GM21717 (cell line): Measurements from ENCODE around the gene VAPB.

Source experiments
- ATAC-seq: cut with Tn5 transposase; IDR thresholded peaks from one replicate; pipeline ENCODE4 v1.9.1; 2021; ENCODE audit warnings: mild to moderate bottlenecking, moderate library complexity; ENCODE audit not compliant: unreplicated experiment

The VAPB gene

GRCh38 chr20:58458342-58459057, 69.5 kb downstream of the VAPB start:
- peak; percentile 92 for ATAC-seq

- peak; percentile 22 for ATAC-seq
These were observed 70.2 kb downstream of the VAPB start for GRCh38 chr20:58459058-58459750.

DNA sequence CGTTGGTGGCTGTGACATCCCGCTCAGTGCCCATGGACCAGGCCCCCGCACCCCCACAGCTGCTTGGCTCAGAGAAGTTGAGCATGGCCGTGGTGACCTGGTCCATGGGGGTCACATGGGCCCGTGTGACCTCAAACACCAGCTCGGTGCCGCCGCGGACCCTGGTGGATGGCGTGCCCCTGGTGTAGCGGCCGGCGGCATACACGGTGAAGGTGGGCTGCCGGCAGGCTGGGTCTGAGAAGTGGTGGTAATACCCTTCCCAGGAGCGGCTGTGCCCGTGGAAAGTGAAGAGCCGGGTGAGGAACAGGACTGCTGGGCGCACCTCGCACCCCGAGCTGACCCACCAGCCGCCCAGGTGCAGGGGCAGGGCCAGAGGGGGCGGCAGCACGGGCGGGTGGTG, 72.1 kb downstream of the VAPB start:
- ATAC-seq: no peak

- ATAC-seq: no peak
These were observed 72.9 kb downstream of the VAPB start for GRCh38 chr20:58461899-58462298.

DNA sequence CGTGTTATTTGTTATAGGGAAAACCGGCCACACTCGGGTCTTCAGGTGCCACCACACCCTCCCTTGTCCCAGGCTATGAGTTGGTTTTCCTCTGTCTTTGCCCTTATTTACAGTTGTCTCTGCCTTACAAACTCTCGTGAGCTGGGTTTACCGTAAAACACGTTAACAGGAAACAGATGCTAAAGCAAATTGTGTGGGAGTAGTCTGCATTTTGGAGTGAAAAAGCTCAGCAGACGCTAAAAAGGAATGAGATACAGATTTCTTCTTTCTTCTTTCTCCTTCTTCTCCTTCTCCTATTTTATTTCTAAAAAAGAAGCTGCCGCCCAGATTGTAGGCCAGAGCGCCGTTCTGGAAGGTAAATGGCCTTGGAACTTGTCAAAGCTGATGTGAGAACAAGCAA, 74.2 kb downstream of the VAPB start:
- no peak for ATAC-seq

DNA sequence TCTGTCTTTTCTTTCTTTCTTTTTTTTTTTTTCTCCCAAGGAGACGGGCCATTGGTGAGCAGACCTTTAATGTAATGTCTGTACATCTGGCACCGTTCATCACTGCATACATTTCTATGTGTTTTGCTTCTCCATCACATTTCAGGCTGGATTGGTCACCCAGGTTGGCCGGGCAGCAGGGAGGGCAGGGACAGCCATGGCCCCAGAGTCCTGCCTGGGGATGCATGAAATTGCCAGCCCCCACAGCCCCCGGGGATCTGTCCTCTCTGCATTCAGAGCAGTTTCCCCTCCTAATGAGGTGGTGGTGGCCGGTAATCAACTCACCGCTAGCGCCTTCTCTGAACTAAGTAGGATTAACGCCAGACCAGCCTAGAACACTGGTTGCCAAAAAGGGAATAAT, 75.8 kb downstream of the VAPB start:
- ATAC-seq: no peak

DNA sequence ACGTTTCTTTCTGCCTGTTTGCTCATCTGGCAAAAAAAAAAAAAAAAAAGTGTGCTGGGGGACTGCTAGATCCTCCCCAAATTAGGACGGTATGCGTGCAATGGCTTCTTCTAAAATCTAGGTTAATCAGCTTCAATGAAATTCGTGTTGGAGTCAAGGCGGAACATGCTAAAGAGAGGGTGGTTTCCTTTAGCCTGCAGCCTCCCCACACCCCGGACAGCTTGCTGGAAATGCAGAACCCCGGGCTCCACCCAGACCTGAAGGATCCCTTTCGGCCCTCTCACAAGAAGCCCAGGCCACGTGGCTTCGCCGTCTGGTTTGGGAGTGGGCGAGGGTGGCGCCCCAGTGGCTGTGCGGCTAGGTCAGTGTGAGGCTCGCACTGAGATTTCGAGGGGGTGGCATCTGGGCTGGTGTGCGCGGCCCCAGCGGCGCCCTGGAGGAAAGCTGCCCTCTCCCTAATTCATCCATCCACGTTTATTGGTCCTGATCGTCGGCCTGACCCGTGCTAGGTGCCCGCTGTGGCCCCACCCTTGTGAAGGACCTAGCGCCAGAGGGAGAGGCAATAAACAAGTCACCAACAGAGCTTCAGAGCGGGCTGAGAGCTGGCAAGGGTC, 77.2 kb downstream of the VAPB start:
- ATAC-seq: no peak

DNA sequence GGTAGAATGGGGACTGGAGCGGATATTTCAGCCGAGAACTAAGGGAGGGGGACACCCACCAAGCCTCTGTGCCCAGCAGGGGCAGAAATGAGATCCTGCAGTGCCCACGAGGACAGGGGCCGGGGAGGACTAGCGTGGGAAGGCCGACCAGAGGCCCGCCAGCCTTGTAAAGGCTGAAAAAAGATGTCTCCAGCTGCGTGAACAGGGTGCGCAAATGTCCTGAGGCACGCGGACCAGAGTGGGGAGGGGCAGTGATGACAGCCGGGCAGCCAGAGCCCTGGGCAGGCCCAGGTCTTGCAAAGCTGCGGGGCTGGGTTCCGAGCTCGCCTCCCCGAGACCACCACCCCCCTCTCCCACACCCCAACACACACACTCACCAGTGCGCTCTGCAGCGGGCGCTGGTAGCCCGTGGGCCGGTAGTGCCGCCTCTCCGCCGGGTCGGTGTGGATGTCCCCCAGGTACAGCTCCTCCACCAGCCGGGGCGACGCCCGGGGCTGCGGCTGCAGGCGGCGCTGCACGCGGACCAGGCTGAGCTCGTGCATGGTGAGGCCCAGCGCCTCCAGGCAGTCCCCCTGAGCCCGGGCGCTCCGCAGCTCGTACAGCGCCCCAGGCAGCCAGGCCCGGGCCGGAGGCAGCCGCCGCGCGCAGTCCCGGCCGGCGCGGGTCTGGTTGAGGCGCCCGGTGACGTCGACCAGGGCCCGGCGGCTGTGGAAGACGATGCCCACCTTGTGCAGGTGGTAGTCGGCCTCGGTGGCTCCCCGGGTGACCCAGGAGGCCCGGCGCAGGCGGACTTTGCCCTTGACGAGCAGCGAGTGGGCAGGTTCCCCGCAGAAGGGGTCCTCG, 77.9 kb downstream of the VAPB start:
- ATAC-seq: no peak

- no peak for ATAC-seq
These were observed 78.8 kb downstream of the VAPB start for GRCh38 chr20:58467572-58468527.

- ATAC-seq: no peak
These were observed 80.6 kb downstream of the VAPB start for GRCh38 chr20:58469616-58470015.

GRCh38 chr20:58470336-58471192, 81.5 kb downstream of the VAPB start:
- no peak for ATAC-seq

GRCh38 chr20:58471193-58472164, 82.5 kb downstream of the VAPB start:
- no peak for ATAC-seq

DNA sequence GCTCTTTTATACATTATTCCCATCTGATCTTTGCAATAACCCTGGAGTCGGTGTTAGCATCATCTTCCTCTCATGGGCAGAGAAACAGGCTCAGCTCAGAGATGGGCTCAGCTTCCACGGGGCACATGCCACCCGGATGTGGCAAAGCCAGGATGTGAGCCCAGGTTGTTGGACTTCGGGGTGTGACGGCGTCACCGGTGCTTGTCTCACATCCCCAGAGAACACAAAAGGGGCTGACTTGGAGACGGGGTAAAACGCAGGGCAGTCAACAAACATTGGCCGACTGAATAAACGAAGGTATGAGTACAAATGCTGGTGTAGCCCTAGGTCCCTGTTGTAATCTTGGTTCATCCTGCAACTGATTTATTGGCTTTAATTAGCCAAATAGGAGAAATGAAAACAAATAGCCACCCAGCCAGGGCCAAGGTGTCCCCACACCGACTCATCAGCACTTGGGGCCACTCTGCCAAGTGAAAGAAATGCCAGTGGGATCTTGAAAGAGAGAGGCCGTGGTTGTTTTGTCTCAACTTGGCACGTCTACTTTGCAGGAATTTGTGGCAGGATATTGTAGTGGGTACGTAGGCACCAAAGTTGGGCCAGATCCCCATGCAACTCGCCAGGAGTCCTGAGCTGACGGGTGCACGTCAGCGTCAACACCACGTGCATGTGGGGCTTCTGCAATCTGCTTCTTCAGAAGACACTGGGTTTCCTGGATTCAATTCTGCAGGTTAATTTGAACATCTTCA, 83.4 kb downstream of the VAPB start:
- no peak for ATAC-seq

DNA sequence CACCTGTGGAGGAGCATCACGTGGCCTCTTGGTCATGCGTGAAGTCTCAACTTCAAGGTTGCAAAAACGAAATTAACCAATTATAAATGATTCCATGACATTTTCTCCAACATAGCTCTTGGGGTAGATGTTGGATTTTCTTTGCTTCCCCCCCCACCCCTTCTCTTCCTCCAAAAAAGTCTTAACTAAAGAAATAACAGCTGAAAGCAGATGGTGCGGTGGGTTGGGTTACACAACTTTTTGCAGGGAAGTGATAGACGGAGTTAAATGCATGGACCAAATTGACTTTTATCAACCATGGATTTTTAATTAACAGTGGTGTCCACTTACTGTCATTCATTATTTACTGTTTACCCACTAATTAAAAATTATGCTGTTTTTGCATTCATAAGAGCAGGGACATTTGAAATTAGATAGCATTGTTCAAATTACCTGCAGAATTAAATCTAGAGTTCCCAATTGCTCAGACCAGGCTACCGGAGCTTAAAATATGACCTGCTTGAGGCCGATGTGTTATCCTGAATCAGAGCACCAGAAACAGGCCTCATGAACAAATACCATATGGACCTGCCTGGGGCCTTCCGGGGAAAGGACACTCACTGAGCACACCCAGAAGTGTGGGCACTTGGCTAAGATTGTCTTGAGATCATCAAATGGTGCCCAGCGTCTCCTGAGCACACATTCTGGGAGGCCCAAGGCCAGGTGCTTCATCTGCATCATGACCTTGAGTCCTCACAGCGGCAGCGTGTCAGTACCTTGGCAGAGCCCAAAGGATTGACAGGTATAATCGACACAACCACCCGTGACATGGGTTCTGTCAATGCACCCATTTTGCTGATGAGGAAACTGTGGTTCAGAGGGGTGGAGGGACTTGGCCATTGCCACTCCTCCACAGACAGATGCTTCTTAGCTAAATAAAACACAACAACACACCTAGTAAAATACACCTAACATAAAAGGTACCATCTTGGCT, 84.7 kb downstream of the VAPB start:
- ATAC-seq: no peak

- ATAC-seq: no peak
These were observed 86.4 kb downstream of the VAPB start for GRCh38 chr20:58475466-58475865.

- no peak for ATAC-seq
These were observed 89.2 kb downstream of the VAPB start for GRCh38 chr20:58478141-58478805.
